K562 (cell line): ENCODE data around the gene WASF2. TPM values are rescaled to one million over a fixed set of nuclear protein-coding genes. Genes with fewer than 3 reads are reported as not detected.
A peak's percentile ranks its signal among the peaks of the same experiment; 100 is the strongest.

Experiments
- BACH1 ChIP-seq: fragments of 200-800 bp; sonication (Bioruptor generic); IDR thresholded peaks from 2 replicates; pipeline ENCODE4 v1.6.1; 2016; ENCODE audit warnings: missing genetic modification characterization, missing compliant biosample characterization
- BDP1 ChIP-seq: IDR thresholded peaks from 3 replicates; pipeline ENCODE4 v1.6.1; 2011; ENCODE audit not compliant: insufficient read length, insufficient read depth
- EP300 ChIP-seq: IDR thresholded peaks from 2 replicates; pipeline ENCODE4 v1.6.1; 2012; ENCODE audit warnings: low read length, improper control_type of control experiment
- L3MBTL2 ChIP-seq: fragments of 450-650 bp; IDR thresholded peaks from 2 replicates; pipeline ENCODE4 v1.6.1; 2016; ENCODE audit warnings: mild to moderate bottlenecking, moderate library complexity
- RNF219 ChIP-seq: fragments of 250-450 bp; sonication (Bioruptor Pico); IDR thresholded peaks from 2 replicates; pipeline ENCODE4 v1.5.0; 2022; ENCODE audit warnings: mild to moderate bottlenecking
- SAFB ChIP-seq: fragments of 200-400 bp; formaldehyde crosslinking; IDR thresholded peaks from 2 replicates; pipeline ENCODE4 v1.6.1; 2017; ENCODE audit warnings: low read depth, low read length, borderline replicate concordance
- SMC3 ChIP-seq: conservative IDR thresholded peaks from 2 replicates; pipeline ENCODE4 v1.6.1; 2011; ENCODE audit warnings: low read depth, low read length, improper control_type of control experiment; ENCODE audit not compliant: insufficient read depth
- ZNF197 ChIP-seq: fragments of 200-800 bp; sonication (Bioruptor generic); IDR thresholded peaks from 2 replicates; pipeline ENCODE4 v1.6.1; 2016; ENCODE audit warnings: low read depth, missing genetic modification characterization, missing compliant biosample characterization
- ZNF224 ChIP-seq: sonication (generic); formaldehyde crosslinking; IDR thresholded peaks from 2 replicates; pipeline ENCODE4 v1.8.0; 2022; ENCODE audit warnings: mild to moderate bottlenecking, missing genetic modification reagents
- polyA plus RNA-seq, 8 experiments: library from polyadenylated mRNA; depleted of rRNA in 4 of 8; stranded (reverse) in 5 of 8; unstranded in 3 of 8; fragments of >200 nt; fragmentation: Nextera tagmentation in 2 of 8; fragmentation: Illumina TruSeq in 1 of 8; extraction: Ambion mirVana in 2 of 8; extraction: Trizol in 1 of 8; gene quantifications; 2 replicates each; pipeline versions ENCODE4 v1.2.1 to v1.2.3, GENCODE V29; 2011 to 2014; ENCODE audit warnings: inconsistent platforms in 1 of 8, missing spikeins in 1 of 8
- total RNA-seq, 7 experiments: library from RNA; depleted of rRNA in 6 of 7; stranded (reverse); fragments of >200 nt in 6 of 7; fragmentation: Illumina TruSeq in 2 of 7; extraction: Trizol in 2 of 7; gene quantifications; 2 replicates each; pipeline versions ENCODE4 v1.2.1 to v1.2.3, GENCODE V29; 2011 to 2021; ENCODE audit warnings: low replicate concordance in 1 of 7
- TF ChIP-seq, protein P1 (sequence below): fragments of 150-350 bp; conservative IDR thresholded peaks from 2 replicates; pipeline ENCODE4 v1.6.1; 2014; ENCODE audit warnings: low read length
- TF ChIP-seq, protein P2 (sequence below): fragments of 250-450 bp; sonication (Bioruptor Pico); IDR thresholded peaks from 2 replicates; pipeline ENCODE4 v1.5.0; 2021; ENCODE audit warnings: mild to moderate bottlenecking, moderate library complexity
- TF ChIP-seq, protein P3 (sequence below), 2 experiments: IDR thresholded peaks in 1 of 2; conservative IDR thresholded peaks in 1 of 2; 2 replicates each; pipeline ENCODE4 v1.6.1; 2016; ENCODE audit warnings: low read depth in 2 of 2, mild to moderate bottlenecking in 1 of 2, missing compliant biosample characterization in 1 of 2, missing genetic modification characterization in 1 of 2, moderate library complexity in 1 of 2

The WASF2 gene
- total and polyA plus RNA-seq, 9 of the 15 experiments (the other 6 are each of a cell fraction or from before 2014, with no cell fraction given), result 8.2 to 163 (median 31.2) TPM

GRCh38 chr1:27517907-27518718, 28.1 kb upstream of the WASF2 start (continued):
- TF ChIP-seq, protein P1, sequence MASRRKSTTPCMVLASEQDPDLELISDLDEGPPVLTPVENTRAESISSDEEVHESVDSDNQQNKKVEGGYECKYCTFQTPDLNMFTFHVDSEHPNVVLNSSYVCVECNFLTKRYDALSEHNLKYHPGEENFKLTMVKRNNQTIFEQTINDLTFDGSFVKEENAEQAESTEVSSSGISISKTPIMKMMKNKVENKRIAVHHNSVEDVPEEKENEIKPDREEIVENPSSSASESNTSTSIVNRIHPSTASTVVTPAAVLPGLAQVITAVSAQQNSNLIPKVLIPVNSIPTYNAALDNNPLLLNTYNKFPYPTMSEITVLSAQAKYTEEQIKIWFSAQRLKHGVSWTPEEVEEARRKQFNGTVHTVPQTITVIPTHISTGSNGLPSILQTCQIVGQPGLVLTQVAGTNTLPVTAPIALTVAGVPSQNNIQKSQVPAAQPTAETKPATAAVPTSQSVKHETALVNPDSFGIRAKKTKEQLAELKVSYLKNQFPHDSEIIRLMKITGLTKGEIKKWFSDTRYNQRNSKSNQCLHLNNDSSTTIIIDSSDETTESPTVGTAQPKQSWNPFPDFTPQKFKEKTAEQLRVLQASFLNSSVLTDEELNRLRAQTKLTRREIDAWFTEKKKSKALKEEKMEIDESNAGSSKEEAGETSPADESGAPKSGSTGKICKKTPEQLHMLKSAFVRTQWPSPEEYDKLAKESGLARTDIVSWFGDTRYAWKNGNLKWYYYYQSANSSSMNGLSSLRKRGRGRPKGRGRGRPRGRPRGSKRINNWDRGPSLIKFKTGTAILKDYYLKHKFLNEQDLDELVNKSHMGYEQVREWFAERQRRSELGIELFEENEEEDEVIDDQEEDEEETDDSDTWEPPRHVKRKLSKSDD, result no peak
- no peak for TF ChIP-seq BDP1
- TF ChIP-seq, protein P2, sequence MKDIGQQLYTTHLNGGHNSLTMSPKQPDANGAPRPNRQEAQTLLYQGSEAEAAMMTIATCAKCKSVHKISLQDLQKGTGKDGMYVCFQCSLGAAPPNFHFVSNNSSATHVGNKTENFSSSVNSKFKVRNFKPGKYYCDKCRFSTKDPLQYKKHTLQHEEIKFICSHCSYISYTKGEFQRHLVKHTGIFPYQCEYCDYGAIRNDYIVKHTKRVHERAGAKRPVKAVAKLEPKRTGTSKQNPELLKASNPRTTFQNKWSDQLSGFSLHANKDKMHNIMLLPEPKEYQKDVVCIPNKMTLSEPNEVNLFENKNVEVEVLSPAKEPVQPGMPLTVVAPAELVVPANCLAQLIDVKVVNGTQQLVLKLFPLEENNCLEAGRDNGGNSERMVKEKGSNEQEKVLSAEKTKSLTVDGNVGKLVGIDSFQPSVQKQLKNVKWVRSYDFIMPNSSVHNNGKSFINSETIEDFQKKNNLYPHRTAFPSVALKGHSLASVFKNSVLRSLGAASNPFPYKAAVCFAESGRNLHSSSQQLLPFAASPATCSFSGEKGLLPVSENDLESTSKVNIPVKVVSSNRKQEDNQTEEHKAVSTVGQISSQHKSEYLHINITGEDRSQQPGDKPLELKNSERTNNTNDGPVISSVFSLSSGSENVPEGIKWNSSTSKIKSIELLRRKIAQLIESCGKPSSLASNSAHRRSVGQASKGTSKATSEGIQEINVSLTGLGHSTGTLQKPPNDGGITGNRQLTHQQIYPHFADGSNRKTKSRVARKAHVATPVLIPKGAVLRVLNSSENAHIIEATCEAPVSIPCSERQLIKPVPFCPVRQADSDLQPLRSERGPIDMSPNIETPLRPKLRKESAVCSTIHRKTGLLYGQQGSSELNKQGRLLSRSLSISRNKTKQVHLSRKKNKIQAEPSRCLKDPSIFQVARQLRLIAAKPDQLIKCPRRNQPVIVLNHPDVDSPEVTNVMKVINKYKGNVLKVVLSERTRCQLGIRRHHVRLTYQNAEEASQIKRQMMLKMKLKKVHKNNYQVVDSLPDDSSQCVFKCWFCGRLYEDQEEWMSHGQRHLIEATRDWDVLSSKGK, result no peak
- TF ChIP-seq ZNF224 (CRISPR knock-in tag), result no peak
- 0 out of 2 replicates have a peak, but pooled peaks have one; percentile 8 for TF ChIP-seq EP300
- TF ChIP-seq SAFB, result no peak
- no peak for TF ChIP-seq SMC3
- TF ChIP-seq RNF219, result no peak
- no peak for TF ChIP-seq BACH1
- TF ChIP-seq, protein P3, sequence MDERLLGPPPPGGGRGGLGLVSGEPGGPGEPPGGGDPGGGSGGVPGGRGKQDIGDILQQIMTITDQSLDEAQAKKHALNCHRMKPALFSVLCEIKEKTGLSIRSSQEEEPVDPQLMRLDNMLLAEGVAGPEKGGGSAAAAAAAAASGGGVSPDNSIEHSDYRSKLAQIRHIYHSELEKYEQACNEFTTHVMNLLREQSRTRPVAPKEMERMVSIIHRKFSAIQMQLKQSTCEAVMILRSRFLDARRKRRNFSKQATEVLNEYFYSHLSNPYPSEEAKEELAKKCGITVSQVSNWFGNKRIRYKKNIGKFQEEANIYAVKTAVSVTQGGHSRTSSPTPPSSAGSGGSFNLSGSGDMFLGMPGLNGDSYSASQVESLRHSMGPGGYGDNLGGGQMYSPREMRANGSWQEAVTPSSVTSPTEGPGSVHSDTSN (CRISPR knock-in tag; IDR thresholded peaks at IDR 0.05; ENCODE audit: low read depth), result no peak
- TF ChIP-seq, protein P3 (tag; conservative IDR thresholded peaks at IDR 0.05; ENCODE audit: low read depth), result no peak
- no peak for TF ChIP-seq ZNF197
- peak; percentile 62; the same call in 1 of the 2 replicates for TF ChIP-seq L3MBTL2
